ENCODE results near the gene DDX41. TPM values are rescaled to one million over a fixed set of nuclear protein-coding genes. Genes with fewer than 3 reads are reported as not detected.

DDX41 gene
- total RNA-seq, 1 experiment from 2014 or later: 137 TPM

GRCh38 chr5:177510567-177511053 lies 6.2 kb downstream of the DDX41 start:
- H3K4me3 Mint-ChIP-seq (ENCODE audit: unreplicated experiment): no peak overlapping the region
- no peaks in the 10 kb centered on the region for H3K9me3 Mint-ChIP-seq (ENCODE audit: unreplicated experiment)
- Histone ChIP-seq H3K27me3 (replicated peaks; ENCODE audit: control insufficient read depth, insufficient read depth, low read length) (no peaks in the 10 kb centered on the region), H3K9me3 (no peaks in the 10 kb centered on the region), H3K4me1 (0 out of 2 replicates have a peak, but pooled peaks cover under 1% of the 10 kb centered on the region), H3K36me3 (ENCODE audit: control insufficient read depth, insufficient read depth, low read length) (peaks cover 13% of the 10 kb centered on the region), H3K4me3 (ENCODE audit: low read depth, low read length) (no peak overlapping the region)
- no TSS peak for BruUV-seq (replicated peaks)
- TF ChIP-seq CTCF (IDR thresholded peaks at IDR 0.05; ENCODE audit: insufficient read depth in 1 of 2, low read depth in 1 of 2, low read length in 1 of 2, severe bottlenecking in 1 of 2, unreplicated experiment in 1 of 2): no peak
- no peaks in the 10 kb centered on the region for H3K27me3 Mint-ChIP-seq (ENCODE audit: insufficient read depth, unreplicated experiment)
- POLR2A ChIA-PET: no interaction called here
- no peak overlapping the region for H3K27ac Mint-ChIP-seq (ENCODE audit: unreplicated experiment)
- peaks cover 6% of the 10 kb centered on the region for H3K4me1 Mint-ChIP-seq (ENCODE audit: low read depth, unreplicated experiment)
- peaks cover 51% of the 10 kb centered on the region for H3K36me3 Mint-ChIP-seq (ENCODE audit: insufficient read depth, unreplicated experiment)
- DNase-seq: no peak
- intact Hi-C loops (cut with micrococcal nuclease; ENCODE audit: unreplicated experiment): no loop called here
- CTCF ChIA-PET: no interaction called here

- peaks cover 45% of the 10 kb centered on the region for H3K36me3 Mint-ChIP-seq (ENCODE audit: insufficient read depth, unreplicated experiment)
- POLR2A ChIA-PET: no interaction called here
- H3K4me1 Mint-ChIP-seq (ENCODE audit: low read depth, unreplicated experiment): peaks cover 6% of the 10 kb centered on the region
- TF ChIP-seq CTCF (IDR thresholded peaks at IDR 0.05; ENCODE audit: insufficient read depth in 1 of 2, low read depth in 1 of 2, low read length in 1 of 2, severe bottlenecking in 1 of 2, unreplicated experiment in 1 of 2): no peak
- no peaks in the 10 kb centered on the region for H3K4me1 ChIP-seq
- intact Hi-C loops (cut with micrococcal nuclease; ENCODE audit: unreplicated experiment): no loop called here
- H3K4me3 Mint-ChIP-seq (ENCODE audit: unreplicated experiment): no peak overlapping the region
- no peaks in the 10 kb centered on the region for H3K27me3 Mint-ChIP-seq (ENCODE audit: insufficient read depth, unreplicated experiment)
- no peak overlapping the region for H3K4me3 ChIP-seq (ENCODE audit: low read depth, low read length)
- DNase-seq: no peak
- H3K36me3 ChIP-seq (ENCODE audit: control insufficient read depth, insufficient read depth, low read length): peaks cover 13% of the 10 kb centered on the region
- H3K27ac Mint-ChIP-seq (ENCODE audit: unreplicated experiment): peak overlapping the region; percentile 17
- BruUV-seq (replicated peaks): no TSS peak
- no peaks in the 10 kb centered on the region for H3K9me3 Mint-ChIP-seq (ENCODE audit: unreplicated experiment)
- H3K27me3 ChIP-seq (replicated peaks; ENCODE audit: control insufficient read depth, insufficient read depth, low read length): no peaks in the 10 kb centered on the region
- no peaks in the 10 kb centered on the region for H3K9me3 ChIP-seq
- CTCF ChIA-PET: interaction anchor here (0.6 kb wide), 1 partner anchor 15 kb away, joined by 3 read pairs; no protein-coding TSS in a partner anchor
Observed at GRCh38 chr5:177509991-177510566, 6.7 kb downstream of the DDX41 start.

- Mint-ChIP-seq H3K4me1 (ENCODE audit: low read depth, unreplicated experiment) (peaks cover 6% of the 10 kb centered on the region), H3K36me3 (ENCODE audit: insufficient read depth, unreplicated experiment) (peaks cover 42% of the 10 kb centered on the region), H3K4me3 (ENCODE audit: unreplicated experiment) (no peak within 1 kb of the TSS), H3K27ac (ENCODE audit: unreplicated experiment) (peak within 1 kb of the TSS; percentile 17), H3K27me3 (ENCODE audit: insufficient read depth, unreplicated experiment) (no peaks in the 10 kb centered on the region), H3K9me3 (ENCODE audit: unreplicated experiment) (no peaks in the 10 kb centered on the region)
- H3K27me3 ChIP-seq (replicated peaks; ENCODE audit: control insufficient read depth, insufficient read depth, low read length): no peaks in the 10 kb centered on the region
- ChIA-PET POLR2A (no interaction called here), CTCF (interaction anchor here (0.6 kb wide), 1 partner anchor 14 kb away, joined by 3 read pairs; no protein-coding TSS in a partner anchor)
- DNase-seq: no peak
- no TSS peak for BruUV-seq (replicated peaks)
- intact Hi-C loops (cut with micrococcal nuclease; ENCODE audit: unreplicated experiment): no loop called here
- no peaks in the 10 kb centered on the region for H3K4me1 ChIP-seq
- H3K4me3 ChIP-seq (ENCODE audit: low read depth, low read length): no peak within 1 kb of the TSS
- no peak for TF ChIP-seq CTCF (IDR thresholded peaks at IDR 0.05; ENCODE audit: insufficient read depth in 1 of 2, low read depth in 1 of 2, low read length in 1 of 2, severe bottlenecking in 1 of 2, unreplicated experiment in 1 of 2)
- H3K36me3 ChIP-seq (ENCODE audit: control insufficient read depth, insufficient read depth, low read length): peaks cover 9% of the 10 kb centered on the region
- no peaks in the 10 kb centered on the region for H3K9me3 ChIP-seq
Observed at GRCh38 chr5:177509381-177509951, 7.3 kb downstream of the DDX41 start, which contains the start of gene DOK3. Gene DOK3, minus strand, starts transcription at chr5:177509826. Its CDS starts 286 bp downstream, at chr5:177509540.

Measured in Caco-2 (cell line).